Ishikawa (cell line): ENCODE data around the gene OR52A1.

ENCODE experiments used
- CEBPB ChIP-seq: IDR thresholded peaks from 2 replicates; pipeline ENCODE4 v1.6.1; 2012
- CREB1 ChIP-seq: IDR thresholded peaks from 2 replicates; pipeline ENCODE4 v1.6.1; 2012; ENCODE audit warnings: low read depth
- EP300 ChIP-seq: IDR thresholded peaks from 2 replicates; pipeline ENCODE4 v1.6.1; 2012; ENCODE audit warnings: borderline replicate concordance
- MAX ChIP-seq: IDR thresholded peaks from 2 replicates; pipeline ENCODE4 v1.6.1; 2012
- NFIC ChIP-seq: IDR thresholded peaks from 2 replicates; pipeline ENCODE4 v1.6.1; 2012
- TAF1 ChIP-seq: IDR thresholded peaks from 2 replicates; pipeline ENCODE4 v1.6.1; 2012; ENCODE audit warnings: low read depth, mild to moderate bottlenecking
- TCF12 ChIP-seq: IDR thresholded peaks from 2 replicates; pipeline ENCODE4 v1.6.1; 2012; ENCODE audit warnings: low read depth
- TEAD4 ChIP-seq: IDR thresholded peaks from 2 replicates; pipeline ENCODE4 v1.6.1; 2012
- YY1 ChIP-seq: IDR thresholded peaks from 2 replicates; pipeline ENCODE4 v1.6.1; 2012; ENCODE audit warnings: low read depth

GRCh38 chr11:5137996-5138395, 16.6 kb downstream of the OR52A1 start, which contains the start of gene OR52A5:
- TF ChIP-seq MAX = no peak
- TF ChIP-seq TCF12 = no peak
- no peak for TF ChIP-seq TAF1
- no peak for TF ChIP-seq YY1
- TF ChIP-seq CEBPB = no peak
- TF ChIP-seq EP300 = no peak
- TF ChIP-seq CREB1 = no peak
- TF ChIP-seq NFIC = no peak
- no peak for TF ChIP-seq TEAD4
